ENCODE data around the gene RBFOX2.
"Not testable (repeated sequence)": the region's sequence is repeated elsewhere in the genome, so short reads cannot be mapped to it uniquely, and the experiment has no call there.

RBFOX2 gene

GRCh38 chr22:36039125-36039524 lies 10.5 kb upstream of the RBFOX2 start:
- no peak for FAIRE-seq

GRCh38 chr22:36037102-36037758 lies 8.6 kb upstream of the RBFOX2 start:
- no peak for FAIRE-seq

GRCh38 chr22:36036167-36036624 lies 7.6 kb upstream of the RBFOX2 start:
- no peak for FAIRE-seq

- FAIRE-seq: no peak
Measured at GRCh38 chr22:36032611-36033010, 4.0 kb upstream of the RBFOX2 start.

GRCh38 chr22:36029406-36029755 lies 757 bp upstream of the RBFOX2 start:
- FAIRE-seq: no peak

- FAIRE-seq: no peak
Measured at GRCh38 chr22:36027935-36028645, 534 bp downstream of the RBFOX2 start.

- FAIRE-seq: no peak
Measured at GRCh38 chr22:36027579-36027934, 1.1 kb downstream of the RBFOX2 start.

- FAIRE-seq: no peak
Measured at GRCh38 chr22:36026741-36027140, 1.9 kb downstream of the RBFOX2 start.

- no peak for FAIRE-seq
Measured at GRCh38 chr22:36022697-36023096, 5.9 kb downstream of the RBFOX2 start.

GRCh38 chr22:36022162-36022561 lies 6.5 kb downstream of the RBFOX2 start:
- no peak for FAIRE-seq

- FAIRE-seq: no peak
Measured at GRCh38 chr22:36021606-36022153, 6.9 kb downstream of the RBFOX2 start.

- not testable (repeated sequence) for FAIRE-seq
Measured at GRCh38 chr22:36020865-36021264, 7.8 kb downstream of the RBFOX2 start.

GRCh38 chr22:36017651-36018091 lies 11.0 kb downstream of the RBFOX2 start:
- no peak for FAIRE-seq

GRCh38 chr22:36016684-36017083 lies 11.9 kb downstream of the RBFOX2 start:
- no peak for FAIRE-seq

- FAIRE-seq: no peak
Measured at GRCh38 chr22:36015811-36016529, 12.7 kb downstream of the RBFOX2 start.

GRCh38 chr22:36015155-36015810 lies 13.3 kb downstream of the RBFOX2 start:
- no peak for FAIRE-seq

GRCh38 chr22:36014546-36015074 lies 14.0 kb downstream of the RBFOX2 start:
- no peak for FAIRE-seq

- FAIRE-seq: no peak
Measured at GRCh38 chr22:36012332-36012731, 16.3 kb downstream of the RBFOX2 start.

GRCh38 chr22:36010882-36011281 lies 17.7 kb downstream of the RBFOX2 start:
- FAIRE-seq: no peak

GRCh38 chr22:36010090-36010489 lies 18.5 kb downstream of the RBFOX2 start:
- no peak for FAIRE-seq

- no peak for FAIRE-seq
Measured at GRCh38 chr22:36009085-36009484, 19.5 kb downstream of the RBFOX2 start.

GRCh38 chr22:36008565-36008964 lies 20.1 kb downstream of the RBFOX2 start:
- no peak for FAIRE-seq

- no peak for FAIRE-seq
Measured at GRCh38 chr22:36008131-36008530, 20.5 kb downstream of the RBFOX2 start.

All from A204.1 (cell line).